IMR-90 (cell line): ENCODE results near the gene LCP1. TPM values are rescaled to one million over a fixed set of nuclear protein-coding genes. Genes with fewer than 3 reads are reported as not detected.

ENCODE experiments used
- ATAC-seq: fragments of 200-7000 bp; cut with Tn5 transposase; 2 replicates; pipeline ENCODE4 v1.9.1; 2020; ENCODE audit warnings: low read depth, mild to moderate bottlenecking, moderate library complexity
- BruUV-seq: library from RNA; stranded (reverse); fragments of 400-500 nt; replicated peaks from 2 replicates; lab custom pipeline; 2021; lab: Mats Ljungman, UMichigan
- CTCF ChIA-PET: fragments of 300-600 bp; formaldehyde crosslinking; extraction: SDS; loops from one replicate; lab custom pipeline; 2021; ENCODE audit warnings: antibody characterized with exemption; lab: Yijun Ruan, JAX
- POLR2A ChIA-PET: fragments of 300-600 bp; sonication (Branson Sonifier 250); formaldehyde crosslinking; loops from one replicate; lab custom pipeline; 2022; ENCODE audit warnings: antibody characterized with exemption; ENCODE audit not compliant: unreplicated experiment; lab: Charles Lee
- DNase-seq: peaks from one replicate; pipeline ENCODE4 v3.0.0; 2013
- H2AFZ ChIP-seq: replicated peaks from 2 replicates; pipeline ENCODE3; 2013; ENCODE audit warnings: low read length, mild to moderate bottlenecking; ENCODE audit not compliant: poor library complexity
- H2AK5ac ChIP-seq: 2 replicates; pipeline ENCODE4 v1.6.1; 2013; ENCODE audit warnings: low read depth, low read length, inconsistent platforms
- H2AK9ac ChIP-seq: replicated peaks from 2 replicates; pipeline ENCODE3; 2013; ENCODE audit warnings: mild to moderate bottlenecking, low read depth, low read length, moderate library complexity; ENCODE audit not compliant: poor library complexity
- H2BK120ac ChIP-seq: 2 replicates; pipeline ENCODE4 v1.6.1; 2013; ENCODE audit warnings: low read depth, low read length, inconsistent platforms
- H2BK15ac ChIP-seq: 3 replicates; pipeline ENCODE4 v1.6.1; 2013; ENCODE audit warnings: low read depth, low read length, inconsistent platforms
- H2BK20ac ChIP-seq: 2 replicates; pipeline ENCODE4 v1.6.1; 2013; ENCODE audit warnings: low read depth, mild to moderate bottlenecking, inconsistent platforms, low read length, moderate library complexity
- H2BK5ac ChIP-seq: 2 replicates; pipeline ENCODE4 v1.6.1; 2013; ENCODE audit warnings: mild to moderate bottlenecking, low read depth, low read length, inconsistent platforms; ENCODE audit not compliant: poor library complexity, severe bottlenecking
- H3K14ac ChIP-seq: replicated peaks from 2 replicates; pipeline ENCODE4 v1.6.1; 2013; ENCODE audit warnings: low read depth, low read length, inconsistent platforms
- H3K18ac ChIP-seq: 2 replicates; pipeline ENCODE4 v1.6.1; 2013; ENCODE audit warnings: low read depth, low read length, control low read depth
- H3K23ac ChIP-seq: 2 replicates; pipeline ENCODE4 v1.6.1; 2013; ENCODE audit warnings: low read depth, low read length, inconsistent platforms
- H3K27ac ChIP-seq: 2 replicates; pipeline ENCODE4 v1.5.1; 2013; ENCODE audit warnings: mild to moderate bottlenecking, control low read depth, low read length; ENCODE audit not compliant: insufficient read depth
- H3K27me3 ChIP-seq: 2 replicates; pipeline ENCODE4 v1.6.1; 2013; ENCODE audit warnings: low read length; ENCODE audit not compliant: control insufficient read depth, insufficient read depth
- H3K36me3 ChIP-seq: 2 replicates; pipeline ENCODE4 v1.6.1; 2013; ENCODE audit warnings: low read length, mixed read lengths; ENCODE audit not compliant: control insufficient read depth, insufficient read depth
- H3K4ac ChIP-seq: 2 replicates; pipeline ENCODE4 v1.6.1; 2013; ENCODE audit warnings: low read depth, low read length, inconsistent platforms
- H3K4me1 ChIP-seq: 2 replicates; pipeline ENCODE4 v1.6.1; 2013; ENCODE audit warnings: low read length, mixed read lengths; ENCODE audit not compliant: control insufficient read depth, insufficient read depth
- H3K4me2 ChIP-seq: 2 replicates; pipeline ENCODE4 v1.6.1; 2013; ENCODE audit warnings: low read depth, mild to moderate bottlenecking, control low read depth, low read length, moderate library complexity
- H3K4me3 ChIP-seq: 2 replicates; pipeline ENCODE4 v1.5.1; 2013; ENCODE audit warnings: low read depth, mild to moderate bottlenecking, control low read depth, low read length, moderate library complexity; ENCODE audit not compliant: insufficient read depth
- H3K56ac ChIP-seq: 2 replicates; pipeline ENCODE4 v1.6.1; 2013; ENCODE audit warnings: low read length, inconsistent platforms; ENCODE audit not compliant: insufficient read depth; ENCODE audit errors: extremely low read depth
- H3K79me1 ChIP-seq, 2 experiments: 2 replicates each; pipeline ENCODE4 v1.6.1; 2013; ENCODE audit warnings: low read length in 2 of 2, inconsistent platforms in 1 of 2, low read depth in 1 of 2
- H3K9ac ChIP-seq: 2 replicates; pipeline ENCODE4 v1.6.1; 2013; ENCODE audit warnings: low read depth, low read length, control low read depth
- H3K9me1 ChIP-seq: 2 replicates; pipeline ENCODE4 v1.6.1; 2013; ENCODE audit warnings: low read length, inconsistent platforms; ENCODE audit not compliant: insufficient read depth
- H3K9me3 ChIP-seq: 2 replicates; pipeline ENCODE4 v1.6.1; 2013; ENCODE audit warnings: low read length; ENCODE audit not compliant: control insufficient read depth, insufficient read depth
- H4K20me1 ChIP-seq: 2 replicates; pipeline ENCODE4 v1.6.1; 2013; ENCODE audit warnings: low read length, inconsistent platforms; ENCODE audit not compliant: insufficient read depth
- H4K5ac ChIP-seq: 2 replicates; pipeline ENCODE4 v1.6.1; 2013; ENCODE audit warnings: mild to moderate bottlenecking, low read depth, low read length, control low read depth
- H4K8ac ChIP-seq, 2 experiments: 2 replicates each; pipeline ENCODE4 v1.6.1; 2013; ENCODE audit warnings: low read depth in 2 of 2, low read length in 2 of 2, control low read depth in 1 of 2, inconsistent platforms in 1 of 2
- H4K91ac ChIP-seq: 2 replicates; pipeline ENCODE4 v1.6.1; 2013; ENCODE audit warnings: low read depth, low read length, inconsistent platforms; ENCODE audit not compliant: insufficient read depth
- BHLHE40 ChIP-seq: fragments of 150-350 bp; IDR thresholded peaks from 2 replicates; pipeline ENCODE4 v1.6.1; 2016; ENCODE audit warnings: mild to moderate bottlenecking, low read depth, low read length
- CEBPB ChIP-seq: IDR thresholded peaks from 2 replicates; pipeline ENCODE4 v1.6.1; 2012; ENCODE audit warnings: low read depth, low read length, improper control_type of control experiment
- CTCF ChIP-seq: conservative IDR thresholded peaks from 2 replicates; pipeline ENCODE4 v1.5.1; 2012; ENCODE audit warnings: mild to moderate bottlenecking, low read depth, low read length, improper control_type of control experiment
- FOS ChIP-seq: fragments of 150-350 bp; IDR thresholded peaks from 2 replicates; pipeline ENCODE4 v1.6.1; 2016; ENCODE audit warnings: low read depth, low read length
- MXI1 ChIP-seq: IDR thresholded peaks from 2 replicates; pipeline ENCODE4 v1.6.1; 2012; ENCODE audit warnings: low read depth, mild to moderate bottlenecking, low read length, moderate library complexity, borderline replicate concordance
- POLR2A ChIP-seq: IDR thresholded peaks from 2 replicates; pipeline ENCODE4 v1.6.1; 2012; ENCODE audit warnings: mild to moderate bottlenecking, low read depth, low read length
- RCOR1 ChIP-seq: IDR thresholded peaks from 2 replicates; pipeline ENCODE4 v1.6.1; 2012; ENCODE audit warnings: mild to moderate bottlenecking, low read length, improper control_type of control experiment; ENCODE audit not compliant: insufficient replicate concordance
- WGBS, 2 experiments: methylation state at CpG; one replicate each; pipeline versions ENCODE4 v1.1.5 to v1.1.7; 2013; ENCODE audit warnings: missing lambda C conversion rate in 2 of 2; ENCODE audit not compliant: insufficient read length in 1 of 2; ENCODE audit errors: extremely low coverage in 2 of 2; 5-methylcytosine and 5-hydroxymethylcytosine counted together
- dilution Hi-C: fragments of 300-500 bp; cut with HindIII; formaldehyde crosslinking; loops from one replicate; pipeline ENCODE4 v1.14.3; 2018; ENCODE audit warnings: low sequenced_read_pairs; ENCODE audit not compliant: unreplicated experiment
- in situ Hi-C: fragments of 300-500 bp; cut with MboI; formaldehyde crosslinking; loops from 3 replicates; pipeline ENCODE4 v1.14.3; 2019; ENCODE audit warnings: low sequenced_read_pairs, inconsistent platforms, mixed read lengths
- intact Hi-C: fragments of 100-400 bp; cut with micrococcal nuclease; formaldehyde crosslinking; loops from 2 replicates; pipeline ENCODE4 v1.10.0; 2022
- polyA plus RNA-seq, 3 experiments: library from polyadenylated mRNA; depleted of rRNA; stranded (reverse); fragments of >200 nt; gene quantifications; 2 replicates each; pipeline ENCODE4 v1.2.3, GENCODE V29; 2012; ENCODE audit warnings: low replicate concordance in 1 of 3
- total RNA-seq: library from RNA; depleted of rRNA; stranded (reverse); fragments of >200 nt; gene quantifications from 2 replicates; pipeline ENCODE4 v1.2.3, GENCODE V29; 2012

The LCP1 gene
- total and polyA plus RNA-seq, 2 of the 4 experiments (the other 2 are of a cell fraction) = not detected

- no CpG with 5 or more reads among the region's 2 CpGs for WGBS, 2 experiments
- H4K8ac ChIP-seq = no peak overlapping the region
These were observed 36.0 kb downstream of the LCP1 start for GRCh38 chr13:46145950-46146349.

More at GRCh38 chr13:46145950-46146349, 36.0 kb downstream of the LCP1 start:
- H3K9me3 ChIP-seq = no peaks in the 10 kb centered on the region
- no peak overlapping the region for H3K23ac ChIP-seq
- intact Hi-C loops (no loop called here), in situ Hi-C loops (no loop called here), dilution Hi-C loops (no loop called here)
- BruUV-seq = no TSS peak
- POLR2A ChIA-PET = no interaction called here
- no peak overlapping the region for H2BK120ac ChIP-seq
- H3K9me1 ChIP-seq = no peaks in the 10 kb centered on the region
- no peaks in the 10 kb centered on the region for H3K36me3 ChIP-seq
- H2BK20ac ChIP-seq = no peak overlapping the region
- TF ChIP-seq CEBPB (no peak), RCOR1 (no peak), FOS (no peak), MXI1 (no peak), BHLHE40 (no peak), CTCF (no peak), POLR2A (no peak)
- no peak overlapping the region for H2AK9ac ChIP-seq
- H2BK15ac ChIP-seq = no peak overlapping the region
- no peaks in the 10 kb centered on the region for H3K4me1 ChIP-seq
- no peaks in the 10 kb centered on the region for H3K79me1 ChIP-seq
- no peak overlapping the region for H3K9ac ChIP-seq
- no peak overlapping the region for H3K18ac ChIP-seq
- no peak overlapping the region for H3K4me3 ChIP-seq
- no peak overlapping the region for H4K91ac ChIP-seq
- no peak overlapping the region for H3K27ac ChIP-seq
- no peaks in the 10 kb centered on the region for H4K20me1 ChIP-seq
- DNase-seq (no peak), ATAC-seq (no peak)
- H3K14ac ChIP-seq = no peak overlapping the region
- no peak overlapping the region for H2BK5ac ChIP-seq
- no peak overlapping the region for H2AK5ac ChIP-seq
- no peaks in the 10 kb centered on the region; the same call in none of the 2 replicates for H3K27me3 ChIP-seq
- H3K56ac ChIP-seq = no peak overlapping the region
- H4K5ac ChIP-seq = no peak overlapping the region
- no peak overlapping the region for H3K4ac ChIP-seq
- H3K4me2 ChIP-seq = no peak overlapping the region
- no peak overlapping the region for H2AFZ ChIP-seq
- CTCF ChIA-PET = interaction anchor here (2.0 kb wide), 1 partner anchor 14 kb away, joined by 5 read pairs; no protein-coding TSS in a partner anchor
